H9 (cell line): ENCODE measurements around the gene GRIK3. TPM values are rescaled to one million over a fixed set of nuclear protein-coding genes. Genes with fewer than 3 reads are reported as not detected.

Source experiments
- DNase-seq: peaks from one replicate; pipeline ENCODE4 v3.0.0-alpha.2; 2017
- H2AFZ ChIP-seq: one replicate; pipeline ENCODE4 v1.6.1; 2013; ENCODE audit warnings: mild to moderate bottlenecking, low read length, control low read depth, moderate library complexity
- H2AK5ac ChIP-seq: 2 replicates; pipeline ENCODE4 v1.6.1; 2013; ENCODE audit warnings: low read length, control low read depth, mixed read lengths; ENCODE audit not compliant: insufficient read length
- H2BK120ac ChIP-seq: one replicate; pipeline ENCODE4 v1.6.1; 2013; ENCODE audit warnings: low read depth, mild to moderate bottlenecking, low read length, control low read depth, inconsistent platforms; ENCODE audit not compliant: poor library complexity, severe bottlenecking
- H2BK12ac ChIP-seq: 2 replicates; pipeline ENCODE4 v1.6.1; 2013; ENCODE audit warnings: low read length, control low read depth, mixed read lengths, low read depth; ENCODE audit not compliant: insufficient read length
- H2BK15ac ChIP-seq: 2 replicates; pipeline ENCODE4 v1.6.1; 2013; ENCODE audit warnings: low read depth, low read length, control low read depth
- H2BK20ac ChIP-seq: one replicate; pipeline ENCODE4 v1.6.1; 2013; ENCODE audit warnings: low read depth, mild to moderate bottlenecking, low read length, control low read depth, inconsistent platforms; ENCODE audit not compliant: poor library complexity, severe bottlenecking
- H2BK5ac ChIP-seq: 2 replicates; pipeline ENCODE4 v1.6.1; 2013; ENCODE audit warnings: low read length, control low read depth, mixed read lengths; ENCODE audit not compliant: insufficient read length
- H3K14ac ChIP-seq: 2 replicates; pipeline ENCODE4 v1.6.1; 2013; ENCODE audit warnings: low read length, control low read depth; ENCODE audit not compliant: insufficient read depth
- H3K18ac ChIP-seq: 2 replicates; pipeline ENCODE4 v1.6.1; 2013; ENCODE audit warnings: low read depth, mild to moderate bottlenecking, mixed read lengths, low read length, control low read depth; ENCODE audit not compliant: insufficient read length
- H3K23ac ChIP-seq: 2 replicates; pipeline ENCODE4 v1.6.1; 2013; ENCODE audit warnings: low read length, control low read depth, mixed read lengths, low read depth; ENCODE audit not compliant: insufficient read length
- H3K23me2 ChIP-seq: 2 replicates; pipeline ENCODE4 v1.6.1; 2013; ENCODE audit warnings: low read depth, mild to moderate bottlenecking, mixed read lengths, low read length, control low read depth; ENCODE audit not compliant: insufficient read length, poor library complexity, severe bottlenecking
- H3K27ac ChIP-seq: 2 replicates; pipeline ENCODE4 v1.5.1; 2013; ENCODE audit warnings: low read length, control low read depth, mixed read lengths, low read depth; ENCODE audit not compliant: insufficient read length
- H3K27me3 ChIP-seq: 2 replicates; pipeline ENCODE4 v1.6.1; 2013; ENCODE audit warnings: low read length, control low read depth, inconsistent platforms; ENCODE audit not compliant: insufficient read depth
- H3K4ac ChIP-seq: 2 replicates; pipeline ENCODE4 v1.6.1; 2013; ENCODE audit warnings: low read depth, mild to moderate bottlenecking, control low read depth, inconsistent platforms, low read length, moderate library complexity
- H3K4me1 ChIP-seq: 2 replicates; pipeline ENCODE4 v1.6.1; 2013; ENCODE audit warnings: low read length, control low read depth, inconsistent platforms; ENCODE audit not compliant: insufficient read depth
- H3K4me2 ChIP-seq: 2 replicates; pipeline ENCODE4 v1.6.1; 2013; ENCODE audit warnings: low read length, control low read depth, mixed read lengths; ENCODE audit not compliant: insufficient read length, insufficient read depth
- H3K56ac ChIP-seq: 2 replicates; pipeline ENCODE4 v1.6.1; 2013; ENCODE audit warnings: low read depth, mild to moderate bottlenecking, mixed read lengths, low read length, control low read depth; ENCODE audit not compliant: insufficient read length
- H3K79me1 ChIP-seq: 2 replicates; pipeline ENCODE4 v1.6.1; 2013; ENCODE audit warnings: low read depth, mild to moderate bottlenecking, moderate library complexity, low read length, control low read depth, inconsistent platforms; ENCODE audit not compliant: insufficient read depth, poor library complexity, severe bottlenecking
- H3K79me2 ChIP-seq: 2 replicates; pipeline ENCODE4 v1.6.1; 2013; ENCODE audit warnings: low read length, control low read depth, inconsistent platforms; ENCODE audit not compliant: insufficient read depth
- H3K9ac ChIP-seq: 2 replicates; pipeline ENCODE4 v1.6.1; 2013; ENCODE audit warnings: low read length, control low read depth, mixed read lengths; ENCODE audit not compliant: insufficient read length; ENCODE audit errors: extremely low read depth
- H3K9me3 ChIP-seq: one replicate; pipeline ENCODE4 v1.6.1; 2013; ENCODE audit warnings: low read depth, low read length, inconsistent platforms; ENCODE audit not compliant: control insufficient read depth
- H3T11ph ChIP-seq: one replicate; pipeline ENCODE4 v1.6.1; 2013; ENCODE audit warnings: mild to moderate bottlenecking, low read length, control low read depth, inconsistent platforms
- H4K20me1 ChIP-seq: one replicate; pipeline ENCODE4 v1.6.1; 2013; ENCODE audit not compliant: control insufficient read depth, insufficient read length, insufficient read depth
- H4K5ac ChIP-seq: 2 replicates; pipeline ENCODE4 v1.6.1; 2013; ENCODE audit warnings: low read depth, mild to moderate bottlenecking, mixed read lengths, low read length, control low read depth; ENCODE audit not compliant: insufficient read length
- H4K8ac ChIP-seq: replicated peaks from 2 replicates; pipeline ENCODE4 v1.6.1; 2013; ENCODE audit warnings: low read length, control low read depth, mixed read lengths, low read depth; ENCODE audit not compliant: insufficient read length
- H4K91ac ChIP-seq: 2 replicates; pipeline ENCODE4 v1.6.1; 2013; ENCODE audit warnings: low read depth, mild to moderate bottlenecking, moderate library complexity, mixed read lengths, low read length, control low read depth; ENCODE audit not compliant: insufficient read length
- H3K27ac Mint-ChIP-seq, 3 experiments: 2 replicates in 2 of 3; 3 replicates in 1 of 3; pipeline ENCODE4 v1.8.0; 2020 to 2021; ENCODE audit warnings: mixed read lengths in 3 of 3, mild to moderate bottlenecking in 1 of 3, moderate library complexity in 1 of 3
- H3K27me3 Mint-ChIP-seq: 2 replicates; pipeline ENCODE4 v1.8.0; 2021; ENCODE audit warnings: low read depth, mild to moderate bottlenecking, moderate library complexity, mixed read lengths
- H3K36me3 Mint-ChIP-seq, 3 experiments: 2 replicates in 2 of 3; 3 replicates in 1 of 3; pipeline ENCODE4 v1.8.0; 2020 to 2021; ENCODE audit warnings: low read depth in 3 of 3, mixed read lengths in 3 of 3; ENCODE audit not compliant: insufficient read depth in 1 of 3
- H3K4me1 Mint-ChIP-seq, 2 experiments: 2 replicates each; pipeline ENCODE4 v1.8.0; 2020; ENCODE audit warnings: mixed read lengths in 2 of 2
- H3K4me3 Mint-ChIP-seq, 2 experiments: 2 replicates in 1 of 2; 3 replicates in 1 of 2; pipeline ENCODE4 v1.8.0; 2020 to 2021; ENCODE audit warnings: mild to moderate bottlenecking in 2 of 2, mixed read lengths in 2 of 2, moderate library complexity in 1 of 2
- H3K9me3 Mint-ChIP-seq, 2 experiments: 2 replicates in 1 of 2; 3 replicates in 1 of 2; pipeline ENCODE4 v1.8.0; 2020; ENCODE audit warnings: mild to moderate bottlenecking in 2 of 2, mixed read lengths in 2 of 2, moderate library complexity in 1 of 2
- CTCF ChIP-seq: fragments of 200-600 bp; sonication (generic); conservative IDR thresholded peaks from 3 replicates; pipeline ENCODE4 v1.8.0; 2021; ENCODE audit warnings: antibody characterized with exemption, mild to moderate bottlenecking
- WGBS: extraction: QIAGEN DNeasy Blood & Tissue Kit; methylation state at CpG from one replicate; pipeline ENCODE4 v1.1.7; 2013; ENCODE audit warnings: missing lambda C conversion rate, low lambda C conversion rate, mixed read lengths; ENCODE audit not compliant: insufficient read length; ENCODE audit errors: extremely low coverage; 5-methylcytosine and 5-hydroxymethylcytosine counted together
- total RNA-seq: library from RNA; stranded (reverse); gene quantifications from 2 replicates; pipeline ENCODE4 v1.2.1, GENCODE V29; 2021

Gene GRIK3
- total RNA-seq, 1 experiment from 2014 or later = 1.7 TPM

GRCh38 chr1:36910886-36911540 is 123.3 kb downstream of the GRIK3 start:
- peak overlapping the region in 1 of 3 experiments; percentile 7; a peak in 1 of 7 replicates for H3K27ac Mint-ChIP-seq
- no peak overlapping the region for H4K5ac ChIP-seq
- H3K9me3 ChIP-seq = no peaks in the 10 kb centered on the region
- H3K36me3 Mint-ChIP-seq = peaks cover 7 to 9% (median 7%) of the 10 kb centered on the region in 3 experiments; a peak in 4 of 7 replicates
- no peak overlapping the region for H3K4me2 ChIP-seq
- TF ChIP-seq CTCF = no peak
- no peak overlapping the region for H3K18ac ChIP-seq
- no peak overlapping the region for H4K8ac ChIP-seq
- H3K56ac ChIP-seq = no peak overlapping the region
- no peaks in the 10 kb centered on the region for H3K79me1 ChIP-seq
- H3K27ac ChIP-seq = no peak overlapping the region
- H3T11ph ChIP-seq = no peak overlapping the region
- no peaks in the 10 kb centered on the region for H4K20me1 ChIP-seq
- H2BK12ac ChIP-seq = no peak overlapping the region
- H2AK5ac ChIP-seq = no peak overlapping the region
- no peak overlapping the region for H3K14ac ChIP-seq
- no peaks in the 10 kb centered on the region for H3K27me3 ChIP-seq
- no peak overlapping the region for H3K9ac ChIP-seq
- H3K23me2 ChIP-seq = no peaks in the 10 kb centered on the region
- H4K91ac ChIP-seq = no peak overlapping the region
- no peak overlapping the region for H2BK5ac ChIP-seq
- no peak overlapping the region for H2BK120ac ChIP-seq
- no peak overlapping the region for H3K4me3 Mint-ChIP-seq
- H2AFZ ChIP-seq = no peak overlapping the region
- no peaks in the 10 kb centered on the region for H3K79me2 ChIP-seq
- WGBS = no CpG with 5 or more reads among the region's 9 CpGs
- H3K4ac ChIP-seq = no peak overlapping the region
- no peak overlapping the region for H3K23ac ChIP-seq
- DNase-seq = no peak
- peaks cover 14% of the 10 kb centered on the region for H3K27me3 Mint-ChIP-seq
- peaks cover 15 to 28% of the 10 kb centered on the region in 2 experiments for H3K4me1 Mint-ChIP-seq
- H2BK15ac ChIP-seq = no peak overlapping the region
- no peaks in the 10 kb centered on the region for H3K4me1 ChIP-seq
- H2BK20ac ChIP-seq = no peak overlapping the region
- peaks cover 12 to 17% of the 10 kb centered on the region in 2 experiments for H3K9me3 Mint-ChIP-seq
